Measurements from ENCODE around the gene MMP11. TPM values are rescaled to one million over a fixed set of nuclear protein-coding genes. Genes with fewer than 3 reads are reported as not detected.

MMP11 gene
- total RNA-seq, 1 donor from 2014 or later: 28.8 TPM

GRCh38 chr22:23790819-23791737 is 18.4 kb downstream of the MMP11 start:
- H3K27ac Mint-ChIP-seq (ENCODE audit: unreplicated experiment): peak overlapping the region; percentile 77
- H3K4me3 Mint-ChIP-seq (ENCODE audit: unreplicated experiment): peak overlapping the region; percentile 57
- DNase-seq: no peak
- TF ChIP-seq CTCF (IDR thresholded peaks at IDR 0.05; ENCODE audit: partially characterized antibody, unreplicated experiment): no peak
- peaks cover 10% of the 10 kb centered on the region for H3K9me3 Mint-ChIP-seq (ENCODE audit: unreplicated experiment)
- peaks cover 42% of the 10 kb centered on the region for H3K4me1 Mint-ChIP-seq (ENCODE audit: low read depth, unreplicated experiment)
- H3K27me3 Mint-ChIP-seq (ENCODE audit: unreplicated experiment): peaks cover 2% of the 10 kb centered on the region
- H3K36me3 Mint-ChIP-seq (ENCODE audit: unreplicated experiment): peaks cover 10% of the 10 kb centered on the region

GRCh38 chr22:23791738-23792645 is 19.3 kb downstream of the MMP11 start:
- DNase-seq: no peak
- TF ChIP-seq CTCF (IDR thresholded peaks at IDR 0.05; ENCODE audit: partially characterized antibody, unreplicated experiment): no peak
- Mint-ChIP-seq H3K27me3 (ENCODE audit: unreplicated experiment) (no peaks in the 10 kb centered on the region), H3K36me3 (ENCODE audit: unreplicated experiment) (peaks cover 10% of the 10 kb centered on the region), H3K9me3 (ENCODE audit: unreplicated experiment) (peaks cover 11% of the 10 kb centered on the region), H3K27ac (ENCODE audit: unreplicated experiment) (peak overlapping the region; percentile 77), H3K4me3 (ENCODE audit: unreplicated experiment) (peak overlapping the region; percentile 57), H3K4me1 (ENCODE audit: low read depth, unreplicated experiment) (peaks cover 43% of the 10 kb centered on the region)

GRCh38 chr22:23793326-23793725 is 20.7 kb downstream of the MMP11 start:
- H3K27me3 Mint-ChIP-seq (ENCODE audit: unreplicated experiment): peaks cover 3% of the 10 kb centered on the region
- H3K36me3 Mint-ChIP-seq (ENCODE audit: unreplicated experiment): peaks cover 10% of the 10 kb centered on the region
- no peak for TF ChIP-seq CTCF (IDR thresholded peaks at IDR 0.05; ENCODE audit: partially characterized antibody, unreplicated experiment)
- H3K9me3 Mint-ChIP-seq (ENCODE audit: unreplicated experiment): peaks cover 6% of the 10 kb centered on the region
- peaks cover 43% of the 10 kb centered on the region for H3K4me1 Mint-ChIP-seq (ENCODE audit: low read depth, unreplicated experiment)
- no peak overlapping the region for H3K27ac Mint-ChIP-seq (ENCODE audit: unreplicated experiment)
- peak overlapping the region; percentile 39 for H3K4me3 Mint-ChIP-seq (ENCODE audit: unreplicated experiment)
- no peak for DNase-seq

- DNase-seq: no peak
- Mint-ChIP-seq H3K27ac (ENCODE audit: unreplicated experiment) (peak overlapping the region; percentile 45), H3K36me3 (ENCODE audit: unreplicated experiment) (peaks cover 10% of the 10 kb centered on the region), H3K27me3 (ENCODE audit: unreplicated experiment) (peaks cover 5% of the 10 kb centered on the region), H3K4me1 (ENCODE audit: low read depth, unreplicated experiment) (peaks cover 33% of the 10 kb centered on the region), H3K4me3 (ENCODE audit: unreplicated experiment) (no peak overlapping the region), H3K9me3 (ENCODE audit: unreplicated experiment) (peaks cover 5% of the 10 kb centered on the region)
- no peak for TF ChIP-seq CTCF (IDR thresholded peaks at IDR 0.05; ENCODE audit: partially characterized antibody, unreplicated experiment)
Measured at GRCh38 chr22:23796461-23796860, 23.8 kb downstream of the MMP11 start.

All from glutamatergic neuron (in vitro differentiated cells).